T-cell (primary cell): ENCODE measurements around the gene KYAT1. TPM values are rescaled to one million over a fixed set of nuclear protein-coding genes. Genes with fewer than 3 reads are reported as not detected.

ENCODE experiments used
- ATAC-seq, 4 experiments: fragments of 200-7000 bp in 3 of 4; fragments of 150-1000 bp in 1 of 4; cut with Tn5 transposase; replicated peaks in 1 of 4; 1 replicate in 3 of 4; 2 replicates in 1 of 4; pipeline ENCODE4 v1.10.0; 2021; ENCODE audit warnings: moderate library complexity in 3 of 4, mild to moderate bottlenecking in 2 of 4, moderate number of reproducible peaks in 1 of 4
- CTCF ChIA-PET, 2 donors: fragments of 300-600 bp; sonication (Branson Sonifier 250); formaldehyde crosslinking; loops; one replicate each; lab custom pipeline; 2022; ENCODE audit warnings: antibody characterized with exemption in 2 of 2; lab: Charles Lee
- POLR2A ChIA-PET, 2 donors: fragments of 300-600 bp; sonication (Branson Sonifier 250); formaldehyde crosslinking; loops; one replicate each; lab custom pipeline; 2022; ENCODE audit warnings: antibody characterized with exemption in 2 of 2; lab: Charles Lee
- DNase-seq, 35 experiments: peaks; one replicate each; pipeline versions ENCODE4 v3.0.0 to v3.0.0-alpha.2; 2013 to 2023
- H3K27ac ChIP-seq: one replicate; pipeline ENCODE4 v1.5.1; 2013; ENCODE audit warnings: low read length
- H3K27me3 ChIP-seq, 2 experiments: replicated peaks in 1 of 2; 1 replicate in 1 of 2; 2 replicates in 1 of 2; pipeline versions ENCODE4 v1.6.1 to v1.7.0; 2013; ENCODE audit warnings: low read length in 1 of 2, mixed read lengths in 1 of 2; ENCODE audit not compliant: control insufficient read depth in 2 of 2, insufficient read depth in 2 of 2; ENCODE audit errors: extremely low read depth in 1 of 2
- H3K36me3 ChIP-seq, 2 donors: 1 replicate in 1 of 2; 2 replicates in 1 of 2; pipeline versions ENCODE4 v1.6.1 to v1.7.0; 2013; ENCODE audit warnings: low read length in 1 of 2; ENCODE audit not compliant: control insufficient read depth in 2 of 2, insufficient read depth in 1 of 2; ENCODE audit errors: extremely low read depth in 1 of 2
- H3K4me1 ChIP-seq, 2 experiments: 1 replicate in 1 of 2; 2 replicates in 1 of 2; pipeline versions ENCODE4 v1.6.1 to v1.7.0; 2013; ENCODE audit warnings: low read length in 2 of 2, mixed read lengths in 1 of 2; ENCODE audit not compliant: insufficient read depth in 2 of 2, control insufficient read depth in 1 of 2; ENCODE audit errors: extremely low read depth in 1 of 2
- H3K4me3 ChIP-seq, 2 donors: 1 replicate in 1 of 2; 2 replicates in 1 of 2; pipeline versions ENCODE4 v1.5.1 to v1.7.0; 2013; ENCODE audit warnings: mild to moderate bottlenecking in 2 of 2, low read length in 1 of 2, moderate library complexity in 1 of 2; ENCODE audit not compliant: control insufficient read depth in 1 of 2; ENCODE audit errors: extremely low read depth in 1 of 2
- H3K9me3 ChIP-seq: 2 replicates; pipeline ENCODE4 v1.7.0; 2013
- H3K27ac Mint-ChIP-seq, 2 donors: one replicate each; pipeline ENCODE4 v1.8.0; 2020 to 2021; ENCODE audit warnings: mild to moderate bottlenecking in 2 of 2, mixed read lengths in 2 of 2
- H3K27me3 Mint-ChIP-seq, 2 donors: one replicate each; pipeline ENCODE4 v1.8.0; 2021 to 2022; ENCODE audit warnings: mixed read lengths in 2 of 2
- H3K36me3 Mint-ChIP-seq: one replicate; pipeline ENCODE4 v1.8.0; 2021; ENCODE audit warnings: mixed read lengths
- H3K4me1 Mint-ChIP-seq, 3 donors: one replicate each; pipeline ENCODE4 v1.8.0; 2020 to 2022; ENCODE audit warnings: mixed read lengths in 3 of 3, mild to moderate bottlenecking in 1 of 3
- H3K4me3 Mint-ChIP-seq, 3 donors: one replicate each; pipeline ENCODE4 v1.8.0; 2020 to 2022; ENCODE audit warnings: mild to moderate bottlenecking in 3 of 3, mixed read lengths in 3 of 3, moderate library complexity in 3 of 3
- H3K9me3 Mint-ChIP-seq, 3 donors: one replicate each; pipeline ENCODE4 v1.8.0; 2020 to 2022; ENCODE audit warnings: mixed read lengths in 3 of 3
- WGBS: methylation state at CpG from one replicate; pipeline ENCODE4 v1.1.5; 2013; ENCODE audit warnings: missing lambda C conversion rate; ENCODE audit not compliant: insufficient coverage; 5-methylcytosine and 5-hydroxymethylcytosine counted together
- total RNA-seq, 35 experiments: library from RNA in 6 of 35; stranded (reverse) in 6 of 35; fragments of 120-200 nt in 1 of 35; gene quantifications; one replicate each; pipeline versions ENCODE4 v1.2.1 to v1.2.4 and lab custom pipeline; 2013 to 2026

Gene KYAT1
- total RNA-seq, 5 donors from 2014 or later (not counting 1 experiment from before 2014, with no cell fraction given), result 9.7 to 15.6 (median 11.7) TPM

DNA sequence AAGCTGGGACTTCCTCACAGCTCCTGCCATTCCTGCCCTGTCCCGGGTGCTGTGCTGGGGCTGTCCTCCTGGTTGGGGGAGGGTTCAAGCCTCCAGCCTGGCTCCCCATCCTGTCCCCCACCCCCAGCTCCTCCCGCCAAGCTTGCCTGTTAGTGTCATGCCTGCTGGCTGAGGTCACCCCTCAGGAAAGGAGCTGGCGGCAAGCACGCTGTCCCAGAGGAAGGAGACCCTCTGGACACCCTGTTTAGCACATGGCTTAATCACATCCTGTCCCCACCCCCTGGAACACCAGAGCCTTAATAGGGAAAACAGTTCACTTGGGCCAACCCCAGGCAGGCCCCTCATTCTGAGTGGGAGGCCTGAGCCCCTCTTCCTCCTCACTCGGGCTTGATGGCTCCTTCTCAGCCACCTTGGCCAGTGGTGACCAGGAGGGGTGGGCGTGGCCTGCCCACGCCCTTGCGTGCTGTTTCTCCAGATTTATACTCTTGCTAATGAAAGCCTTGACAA, 29.8 kb upstream of the KYAT1 start:
- Histone ChIP-seq H3K4me1 (peaks cover 10 to 64% of the 10 kb centered on the region in 2 experiments), H3K4me3 (no peak overlapping the region), H3K27ac (peak overlapping the region; percentile 4), H3K9me3 (no peaks in the 10 kb centered on the region), H3K27me3 (peaks cover 0 to 2% of the 10 kb centered on the region in 2 experiments), H3K36me3 (peaks cover 34 to 59% of the 10 kb centered on the region in 2 donors)
- ChIA-PET CTCF (no interaction called here), POLR2A (interaction anchor here in 1 of 2 donors (0.6 kb wide), 1 partner anchor 471 kb away, joined by 4 read pairs; no protein-coding TSS in a partner anchor)
- peak overlapping the region in 1 of 3 donors; percentile 51 for H3K4me3 Mint-ChIP-seq
- no peaks in the 10 kb centered on the region for H3K9me3 Mint-ChIP-seq
- H3K27me3 Mint-ChIP-seq, result no peaks in the 10 kb centered on the region
- H3K36me3 Mint-ChIP-seq, result peaks cover 40% of the 10 kb centered on the region
- H3K4me1 Mint-ChIP-seq, result peaks cover 40 to 54% (median 53%) of the 10 kb centered on the region in 3 donors
- WGBS, result 73% methylated on average over 6 of the region's 8 CpGs
- DNase-seq, result no peak
- H3K27ac Mint-ChIP-seq, result peak overlapping the region; percentile 73 to 74
- ATAC-seq, result peak in 1 of 4 experiments; percentile 14

DNA sequence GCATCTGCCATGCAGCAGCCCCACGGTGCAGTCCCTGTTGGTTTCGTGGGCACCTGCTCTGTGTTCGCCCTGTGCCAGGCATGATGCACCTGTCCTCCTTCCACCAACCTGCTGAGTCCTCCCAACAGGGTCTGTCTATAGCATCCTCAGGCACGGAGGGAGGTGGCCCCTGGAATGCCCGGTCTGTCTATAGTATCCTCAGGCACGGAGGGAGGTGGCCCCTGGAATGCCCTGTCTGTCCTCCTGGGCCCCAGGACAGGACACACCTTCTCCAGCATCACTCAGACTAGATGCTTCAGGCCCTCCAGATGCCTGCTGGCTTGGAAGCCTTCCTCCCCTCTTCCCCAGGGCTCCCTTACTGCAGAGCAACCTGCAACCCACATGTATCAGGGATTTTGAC, 29.2 kb upstream of the KYAT1 start:
- no peak for DNase-seq
- Histone ChIP-seq H3K9me3 (no peaks in the 10 kb centered on the region), H3K27me3 (no peaks in the 10 kb centered on the region), H3K27ac (no peak overlapping the region), H3K36me3 (peaks cover 33 to 53% of the 10 kb centered on the region in 2 donors), H3K4me3 (no peak overlapping the region), H3K4me1 (peaks cover 10 to 65% of the 10 kb centered on the region in 2 experiments)
- H3K27me3 Mint-ChIP-seq, result no peaks in the 10 kb centered on the region
- peak in 1 of 4 experiments; percentile 24 for ATAC-seq
- 100% methylated on average over 2 of the region's 6 CpGs for WGBS
- POLR2A ChIA-PET, result no interaction called here
- CTCF ChIA-PET, result no interaction called here
- peaks cover 38% of the 10 kb centered on the region for H3K36me3 Mint-ChIP-seq
- H3K9me3 Mint-ChIP-seq, result no peaks in the 10 kb centered on the region
- peak overlapping the region in 1 of 3 donors; percentile 20 for H3K4me3 Mint-ChIP-seq
- H3K4me1 Mint-ChIP-seq, result peaks cover 40 to 57% (median 56%) of the 10 kb centered on the region in 3 donors
- H3K27ac Mint-ChIP-seq, result peak overlapping the region; percentile 49 to 74

DNA sequence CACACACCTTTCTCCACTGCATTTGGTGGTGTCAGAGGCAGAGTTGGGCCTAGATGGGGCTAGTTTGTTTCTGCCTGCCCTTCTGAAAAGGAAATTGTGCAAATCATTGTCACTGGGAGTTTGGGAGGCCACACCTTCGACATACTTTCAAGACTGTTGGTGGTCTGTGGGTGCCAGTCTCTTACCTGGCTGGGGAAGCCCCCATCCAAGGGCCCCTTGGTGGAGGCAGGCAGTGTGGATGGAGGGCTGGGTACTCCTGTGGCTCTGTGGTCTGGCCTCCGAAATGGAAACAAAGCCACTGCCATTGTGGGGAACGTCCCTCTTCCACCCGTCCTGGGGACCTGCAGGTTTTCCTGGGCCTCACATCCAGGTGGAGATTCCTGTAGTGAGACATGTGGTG, 28.1 kb upstream of the KYAT1 start:
- H3K9me3 Mint-ChIP-seq, result no peaks in the 10 kb centered on the region
- peaks cover 40 to 63% (median 63%) of the 10 kb centered on the region in 3 donors for H3K4me1 Mint-ChIP-seq
- whole genome bisulfite sequencing, result 50% methylated on average over 1 of the region's 4 CpGs
- H3K36me3 ChIP-seq, result peaks cover 28 to 45% of the 10 kb centered on the region in 2 donors
- H3K27ac ChIP-seq, result no peak overlapping the region
- no peak overlapping the region for H3K4me3 Mint-ChIP-seq
- H3K4me3 ChIP-seq, result no peak overlapping the region
- no peaks in the 10 kb centered on the region for H3K27me3 ChIP-seq
- H3K4me1 ChIP-seq, result peaks cover 10 to 72% of the 10 kb centered on the region in 2 experiments
- peak overlapping the region; percentile 46 to 73 for H3K27ac Mint-ChIP-seq
- H3K36me3 Mint-ChIP-seq, result peaks cover 35% of the 10 kb centered on the region
- POLR2A ChIA-PET, result interaction anchor here in 1 of 2 donors (0.6 kb wide), 1 partner anchor 131 kb away, joined by 4 read pairs; no protein-coding TSS in a partner anchor
- no peaks in the 10 kb centered on the region for H3K27me3 Mint-ChIP-seq
- H3K9me3 ChIP-seq, result no peaks in the 10 kb centered on the region
- DNase-seq, result no peak
- CTCF ChIA-PET, result no interaction called here
- no peak for ATAC-seq

DNA sequence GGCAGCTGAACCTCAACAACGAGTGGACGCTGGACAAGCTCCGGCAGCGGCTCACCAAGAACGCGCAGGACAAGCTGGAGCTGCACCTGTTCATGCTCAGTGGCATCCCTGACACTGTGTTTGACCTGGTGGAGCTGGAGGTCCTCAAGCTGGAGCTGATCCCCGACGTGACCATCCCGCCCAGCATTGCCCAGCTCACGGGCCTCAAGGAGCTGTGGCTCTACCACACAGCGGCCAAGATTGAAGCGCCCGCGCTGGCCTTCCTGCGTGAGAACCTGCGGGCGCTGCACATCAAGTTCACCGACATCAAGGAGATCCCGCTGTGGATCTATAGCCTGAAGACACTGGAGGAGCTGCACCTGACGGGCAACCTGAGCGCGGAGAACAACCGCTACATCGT, 26.6 kb upstream of the KYAT1 start:
- no peaks in the 10 kb centered on the region for H3K9me3 Mint-ChIP-seq
- no peak for DNase-seq
- Histone ChIP-seq H3K4me3 (no peak overlapping the region), H3K36me3 (peaks cover 22 to 39% of the 10 kb centered on the region in 2 donors), H3K27me3 (no peaks in the 10 kb centered on the region), H3K9me3 (no peaks in the 10 kb centered on the region), H3K4me1 (peaks cover 18 to 73% of the 10 kb centered on the region in 2 experiments), H3K27ac (no peak overlapping the region)
- H3K4me1 Mint-ChIP-seq, result peaks cover 50 to 63% (median 62%) of the 10 kb centered on the region in 3 donors
- H3K36me3 Mint-ChIP-seq, result peaks cover 35% of the 10 kb centered on the region
- H3K27ac Mint-ChIP-seq, result peak overlapping the region in 1 of 2 donors; percentile 73
- ChIA-PET CTCF (interaction anchor here in 1 of 2 donors (0.7 kb wide), 1 partner anchor 1584 kb away, joined by 3 read pairs; no protein-coding TSS in a partner anchor), POLR2A (no interaction called here)
- no peaks in the 10 kb centered on the region for H3K27me3 Mint-ChIP-seq
- H3K4me3 Mint-ChIP-seq, result no peak overlapping the region
- 94% methylated on average over 24 of the region's 24 CpGs for WGBS
- ATAC-seq, result no peak

DNA sequence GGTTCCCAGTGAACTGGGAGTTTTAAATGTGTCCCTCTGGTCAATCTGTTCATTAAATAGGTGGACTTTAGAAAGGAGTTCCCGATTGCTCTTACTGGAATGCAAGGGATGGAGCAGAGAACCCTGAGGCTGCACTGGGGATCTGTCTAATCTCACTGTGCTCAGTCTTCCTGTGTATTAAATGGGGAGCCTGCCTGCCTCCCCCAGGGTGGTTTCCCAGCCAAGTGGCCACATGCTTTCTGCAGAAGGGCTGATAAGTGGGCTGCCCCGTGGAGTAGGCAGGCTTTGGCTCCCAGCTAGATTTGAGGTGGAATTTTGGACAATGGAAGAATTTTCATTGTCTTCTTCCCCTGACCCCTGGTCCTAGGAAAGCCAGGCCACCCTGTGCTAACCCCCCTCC, 25.0 kb upstream of the KYAT1 start:
- no peaks in the 10 kb centered on the region for H3K27me3 Mint-ChIP-seq
- H3K9me3 Mint-ChIP-seq, result no peaks in the 10 kb centered on the region
- H3K4me3 Mint-ChIP-seq, result no peak overlapping the region
- H3K36me3 Mint-ChIP-seq, result peaks cover 27% of the 10 kb centered on the region
- no peak for DNase-seq
- Histone ChIP-seq H3K27me3 (no peaks in the 10 kb centered on the region), H3K27ac (no peak overlapping the region), H3K4me1 (peaks cover 31 to 74% of the 10 kb centered on the region in 2 experiments), H3K36me3 (peaks cover 15 to 39% of the 10 kb centered on the region in 2 donors), H3K4me3 (no peak overlapping the region), H3K9me3 (no peaks in the 10 kb centered on the region)
- ChIA-PET CTCF (interaction anchor here in 1 of 2 donors (0.6 kb wide), 1 partner anchor 36 kb away, joined by 3 read pairs; no protein-coding TSS in a partner anchor), POLR2A (no interaction called here)
- H3K27ac Mint-ChIP-seq, result peak overlapping the region; percentile 79 to 87
- H3K4me1 Mint-ChIP-seq, result peaks cover 50 to 63% (median 62%) of the 10 kb centered on the region in 3 donors
- no peak for ATAC-seq
- 82% methylated on average over 2 of the region's 2 CpGs for WGBS

DNA sequence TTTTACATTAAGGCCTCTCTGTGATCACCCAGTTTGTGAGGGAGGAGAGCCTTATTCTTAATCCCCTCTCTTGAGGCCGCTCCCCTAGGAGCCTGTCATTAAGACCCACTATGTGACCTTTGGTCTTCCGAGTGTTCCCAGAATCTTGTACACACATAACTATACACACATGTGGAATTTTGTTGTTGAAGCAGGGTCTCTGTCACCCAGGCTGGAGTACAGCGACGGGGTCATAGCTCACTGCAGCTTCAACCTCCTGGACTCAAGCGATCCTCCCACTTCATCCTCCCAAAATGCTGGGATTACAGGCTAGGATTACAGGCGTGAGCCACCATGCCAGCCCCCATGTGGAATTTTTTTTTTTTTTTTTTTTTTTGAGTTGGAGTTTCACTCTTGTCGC, 24.2 kb upstream of the KYAT1 start:
- H3K27ac Mint-ChIP-seq, result peak overlapping the region; percentile 77 to 83
- H3K27me3 Mint-ChIP-seq, result no peaks in the 10 kb centered on the region
- ChIA-PET CTCF (interaction anchor here (0.6 to 0.7 kb wide), 2 partner anchors 35 kb away, joined by 3 read pairs; no protein-coding TSS in a partner anchor), POLR2A (no interaction called here)
- no peak overlapping the region for H3K4me3 ChIP-seq
- no peaks in the 10 kb centered on the region for H3K9me3 ChIP-seq
- ATAC-seq, result no peak
- no peak overlapping the region for H3K4me3 Mint-ChIP-seq
- no peaks in the 10 kb centered on the region for H3K9me3 Mint-ChIP-seq
- H3K27me3 ChIP-seq, result no peaks in the 10 kb centered on the region
- peaks cover 42 to 62% (median 61%) of the 10 kb centered on the region in 3 donors for H3K4me1 Mint-ChIP-seq
- WGBS, result no CpG with 5 or more reads among the region's 7 CpGs
- no peak for DNase-seq
- H3K4me1 ChIP-seq, result peaks cover 32 to 74% of the 10 kb centered on the region in 2 experiments
- peaks cover 27% of the 10 kb centered on the region for H3K36me3 Mint-ChIP-seq
- peaks cover 15 to 36% of the 10 kb centered on the region in 2 donors for H3K36me3 ChIP-seq
- H3K27ac ChIP-seq, result peak overlapping the region; percentile 5
